ENCODE data around the gene C19orf67. TPM values are rescaled to one million over a fixed set of nuclear protein-coding genes. Genes with fewer than 3 reads are reported as not detected.

Gene C19orf67
- total RNA-seq, 4 donors from 2014 or later: not detected

GRCh38 chr19:14059093-14059480, 26.5 kb downstream of the C19orf67 start:
- TF ChIP-seq, protein P1, sequence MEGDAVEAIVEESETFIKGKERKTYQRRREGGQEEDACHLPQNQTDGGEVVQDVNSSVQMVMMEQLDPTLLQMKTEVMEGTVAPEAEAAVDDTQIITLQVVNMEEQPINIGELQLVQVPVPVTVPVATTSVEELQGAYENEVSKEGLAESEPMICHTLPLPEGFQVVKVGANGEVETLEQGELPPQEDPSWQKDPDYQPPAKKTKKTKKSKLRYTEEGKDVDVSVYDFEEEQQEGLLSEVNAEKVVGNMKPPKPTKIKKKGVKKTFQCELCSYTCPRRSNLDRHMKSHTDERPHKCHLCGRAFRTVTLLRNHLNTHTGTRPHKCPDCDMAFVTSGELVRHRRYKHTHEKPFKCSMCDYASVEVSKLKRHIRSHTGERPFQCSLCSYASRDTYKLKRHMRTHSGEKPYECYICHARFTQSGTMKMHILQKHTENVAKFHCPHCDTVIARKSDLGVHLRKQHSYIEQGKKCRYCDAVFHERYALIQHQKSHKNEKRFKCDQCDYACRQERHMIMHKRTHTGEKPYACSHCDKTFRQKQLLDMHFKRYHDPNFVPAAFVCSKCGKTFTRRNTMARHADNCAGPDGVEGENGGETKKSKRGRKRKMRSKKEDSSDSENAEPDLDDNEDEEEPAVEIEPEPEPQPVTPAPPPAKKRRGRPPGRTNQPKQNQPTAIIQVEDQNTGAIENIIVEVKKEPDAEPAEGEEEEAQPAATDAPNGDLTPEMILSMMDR (IDR thresholded peaks at IDR 0.05; ENCODE audit: low read depth): no peak

DNA sequence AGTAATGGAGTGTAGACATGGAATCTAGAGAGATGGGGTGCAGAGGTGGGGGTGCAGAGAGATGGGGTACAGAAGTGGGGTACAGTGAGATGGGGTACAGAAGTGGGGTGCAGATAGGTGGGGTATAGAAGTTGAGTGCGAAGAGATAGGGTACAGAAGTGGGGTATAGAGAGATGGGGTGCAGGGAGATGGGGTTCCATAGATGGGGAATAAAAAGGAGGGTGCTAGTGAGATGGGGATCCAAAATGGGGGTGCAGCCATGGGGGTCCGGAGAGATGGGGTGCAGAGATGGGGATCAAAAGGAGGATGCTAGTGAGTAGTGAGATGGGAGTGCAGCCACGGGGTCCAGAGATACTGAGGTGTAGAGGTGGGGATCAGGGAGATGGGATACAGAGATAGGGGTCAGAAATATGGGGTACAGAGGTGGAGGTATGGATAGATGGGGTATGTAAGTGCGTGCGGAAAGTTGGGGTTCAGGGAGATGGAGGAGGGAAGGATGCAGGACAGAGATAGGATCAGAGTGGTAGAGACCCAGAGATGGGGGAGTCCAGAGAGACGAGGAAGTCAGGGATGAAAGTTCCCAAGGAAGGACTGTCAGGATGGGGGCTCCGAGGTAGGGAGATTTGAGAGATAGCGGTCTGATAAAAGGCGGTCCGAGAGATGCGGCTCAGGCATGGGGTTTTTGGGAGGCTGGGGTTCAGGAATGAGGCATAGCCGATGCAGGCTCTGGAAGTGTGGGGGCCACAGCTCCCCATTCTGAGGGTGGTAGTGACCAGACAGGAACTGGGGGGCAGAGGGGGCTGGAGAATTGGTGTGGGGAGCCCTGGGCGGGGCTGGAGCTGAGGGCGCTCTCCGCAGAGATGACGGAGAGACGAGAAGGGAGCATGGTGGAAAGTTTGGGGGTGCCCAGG, 27.1 kb downstream of the C19orf67 start:
- TF ChIP-seq, protein P1 (IDR thresholded peaks at IDR 0.05; ENCODE audit: low read depth): no peak

DNA sequence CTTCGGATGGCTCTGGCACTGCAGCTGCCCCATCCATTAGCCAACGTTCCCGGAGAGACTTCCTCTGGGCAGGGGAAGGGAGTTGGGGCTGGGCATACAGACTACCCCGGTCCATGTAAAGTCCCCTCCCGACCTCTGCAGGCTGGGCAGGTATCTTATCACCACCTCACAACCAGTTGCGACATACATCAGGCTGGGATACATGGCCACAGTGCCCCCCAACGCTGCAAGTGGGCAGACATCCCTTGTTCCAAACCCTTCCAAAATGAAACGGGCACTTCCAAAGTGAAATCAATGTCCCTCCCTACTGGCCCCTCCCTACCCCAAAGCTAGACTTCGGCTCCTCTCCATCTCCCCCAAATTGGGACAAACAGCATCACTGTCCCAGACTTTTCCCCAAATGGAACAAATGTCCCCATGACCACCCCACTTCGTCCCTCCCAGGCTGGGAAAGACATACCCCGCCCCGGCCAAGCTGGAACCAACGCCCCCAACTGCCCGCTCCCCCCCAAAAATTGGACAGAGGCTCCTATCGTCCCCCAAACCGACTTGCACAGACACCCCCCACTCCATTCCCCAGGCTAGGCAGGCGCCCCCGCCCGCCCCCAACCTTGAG, 28.7 kb downstream of the C19orf67 start:
- TF ChIP-seq, protein P1 (IDR thresholded peaks at IDR 0.05; ENCODE audit: low read depth): no peak

GRCh38 chr19:14056069-14056666, 29.4 kb downstream of the C19orf67 start:
- TF ChIP-seq, protein P1 (IDR thresholded peaks at IDR 0.05; ENCODE audit: low read depth): no peak

GRCh38 chr19:14055396-14055795, 30.2 kb downstream of the C19orf67 start:
- TF ChIP-seq, protein P1 (IDR thresholded peaks at IDR 0.05; ENCODE audit: low read depth): no peak

GRCh38 chr19:14054721-14055120, 30.9 kb downstream of the C19orf67 start:
- TF ChIP-seq, protein P1 (IDR thresholded peaks at IDR 0.05; ENCODE audit: low read depth): no peak

DNA sequence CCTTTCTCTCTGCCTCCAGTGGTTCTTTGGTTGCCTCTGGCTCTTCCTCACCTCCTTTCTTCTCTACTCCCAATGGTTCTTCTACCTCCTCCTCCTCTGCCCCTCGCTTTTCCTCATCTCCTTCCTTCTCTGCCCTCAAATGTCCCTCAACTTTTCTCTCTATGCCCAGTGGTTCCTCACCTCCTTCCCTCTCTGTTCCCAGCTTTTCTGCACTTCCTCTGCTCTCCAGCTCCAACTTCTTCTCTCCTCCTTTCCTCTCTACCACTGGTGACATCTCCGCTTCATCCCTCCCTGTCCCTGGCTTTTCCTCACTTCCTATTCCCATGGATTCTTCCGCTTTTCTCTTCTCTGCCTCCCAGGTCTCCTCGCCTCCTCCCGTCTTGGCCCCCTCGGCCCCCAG, 31.5 kb downstream of the C19orf67 start:
- TF ChIP-seq, protein P1 (IDR thresholded peaks at IDR 0.05; ENCODE audit: low read depth): no peak
